Skin of body (tissue), 2 donors: ENCODE results near the gene ACAP3. TPM values are rescaled to one million over a fixed set of nuclear protein-coding genes. Genes with fewer than 3 reads are reported as not detected.
A peak's percentile ranks its signal among the peaks of the same experiment; 100 is the strongest.
"Not testable (repeated sequence)": the region's sequence is repeated elsewhere in the genome, so short reads cannot be mapped to it uniquely, and the experiment has no call there.

Experiments used
- DNase-seq: peaks from one replicate; lab custom pipeline; 2025; lab: John Stamatoyannopoulos, UW
- total RNA-seq: library from RNA; depleted of rRNA; stranded (reverse); fragments of >200 nt; gene quantifications from one replicate; pipeline ENCODE4 v1.2.3, GENCODE V29; 2014

The ACAP3 gene
- total RNA-seq, 1 donor from 2014 or later, result 34.6 TPM

DNA sequence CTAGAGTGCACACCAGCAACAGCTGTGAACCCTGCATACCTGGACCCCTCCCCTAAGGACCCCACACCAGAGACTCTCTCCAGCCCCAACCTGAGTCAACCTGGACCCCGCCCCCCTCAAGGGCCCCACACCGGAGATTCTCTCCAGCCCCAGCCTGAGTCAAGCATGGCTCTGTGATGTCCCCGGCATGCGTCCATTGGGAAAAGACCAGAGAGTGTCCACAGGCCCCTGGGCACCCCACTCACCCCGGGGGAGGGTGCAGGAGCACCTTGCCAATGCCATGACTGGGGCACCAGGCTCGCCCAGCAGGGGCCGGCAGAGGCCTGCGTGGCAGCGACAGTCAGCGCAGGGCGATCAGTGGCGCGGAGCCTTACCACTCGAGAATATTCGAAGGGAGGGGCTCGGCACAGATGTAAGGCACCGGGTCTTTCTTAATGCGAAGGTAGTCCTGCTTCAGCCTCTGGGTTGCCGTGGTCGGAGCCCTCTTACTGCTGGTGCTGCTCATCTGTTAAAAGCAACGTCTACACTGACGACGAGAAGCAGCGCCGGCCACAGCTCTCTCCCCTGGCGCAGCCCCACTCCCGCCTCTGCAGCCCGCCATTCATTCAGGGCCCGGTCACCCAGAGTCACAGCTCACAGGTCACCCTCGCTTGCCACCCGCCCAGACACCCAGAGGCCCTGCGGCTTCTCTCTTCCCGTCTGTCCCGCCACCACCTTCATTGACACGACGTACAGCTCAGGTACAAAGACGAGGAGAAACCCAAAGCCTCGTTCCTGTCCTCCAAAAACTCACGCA lies 40.0 kb downstream of the ACAP3 start:
- no peak for DNase-seq

- DNase-seq, result peak; percentile 9
Measured at GRCh38 chr1:1264868-1265272, 42.9 kb downstream of the ACAP3 start.

- no peak for DNase-seq
Measured at GRCh38 chr1:1264026-1264425, 43.7 kb downstream of the ACAP3 start.

DNA sequence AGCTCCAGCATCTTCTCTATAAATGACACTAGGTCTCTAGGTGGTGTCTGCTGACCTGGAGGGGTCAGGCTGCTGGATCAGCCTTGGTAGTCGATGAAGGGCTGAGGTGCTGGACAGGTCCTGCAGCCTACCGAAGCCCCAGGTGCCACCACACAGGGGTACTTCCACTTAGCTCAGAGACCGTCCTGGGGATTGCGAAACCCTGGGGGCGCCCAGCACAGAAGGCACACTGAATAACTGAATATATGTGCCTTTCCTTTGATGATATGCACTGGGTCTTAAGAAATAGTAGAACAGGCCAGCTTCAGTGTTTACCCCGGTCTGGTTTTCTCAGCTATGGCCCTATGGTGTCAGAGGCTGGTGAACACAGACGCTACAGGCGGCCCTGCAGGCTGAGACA lies 45.0 kb downstream of the ACAP3 start:
- no peak for DNase-seq

- DNase-seq, result no peak
Measured at GRCh38 chr1:1262071-1262470, 45.7 kb downstream of the ACAP3 start.

GRCh38 chr1:1260843-1261560 lies 46.7 kb downstream of the ACAP3 start:
- no peak for DNase-seq

DNA sequence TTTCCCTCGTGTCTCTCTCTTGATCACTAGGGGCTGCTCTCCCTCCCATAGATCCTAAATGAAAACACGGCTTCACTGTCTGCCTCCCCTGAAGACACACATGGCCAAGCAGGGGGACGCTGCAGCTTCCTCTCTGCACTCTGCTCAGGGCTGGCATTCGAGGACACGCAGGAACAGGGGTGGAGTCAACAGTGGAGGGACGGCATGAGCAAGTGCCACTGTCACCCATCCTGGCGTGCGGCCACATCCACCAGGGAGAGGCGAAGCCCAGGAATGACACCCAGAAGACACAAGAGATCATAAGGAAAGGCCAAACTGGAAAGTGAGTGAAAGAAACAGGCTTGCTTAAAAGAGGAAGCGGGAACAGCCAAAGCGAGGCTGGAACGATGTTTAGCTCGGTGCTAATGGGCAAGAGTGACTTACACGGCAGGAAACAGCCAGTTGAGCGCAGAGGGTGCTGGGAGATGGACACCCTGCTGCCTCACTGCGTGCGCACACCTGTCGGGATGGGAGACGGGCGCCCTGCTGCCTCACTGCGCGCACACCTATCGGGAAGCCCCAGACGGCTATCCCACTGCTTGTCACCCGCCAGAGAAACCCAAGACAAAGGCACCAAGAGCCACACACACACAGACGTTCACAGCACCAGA lies 47.7 kb downstream of the ACAP3 start:
- peak; percentile 24 for DNase-seq

DNA sequence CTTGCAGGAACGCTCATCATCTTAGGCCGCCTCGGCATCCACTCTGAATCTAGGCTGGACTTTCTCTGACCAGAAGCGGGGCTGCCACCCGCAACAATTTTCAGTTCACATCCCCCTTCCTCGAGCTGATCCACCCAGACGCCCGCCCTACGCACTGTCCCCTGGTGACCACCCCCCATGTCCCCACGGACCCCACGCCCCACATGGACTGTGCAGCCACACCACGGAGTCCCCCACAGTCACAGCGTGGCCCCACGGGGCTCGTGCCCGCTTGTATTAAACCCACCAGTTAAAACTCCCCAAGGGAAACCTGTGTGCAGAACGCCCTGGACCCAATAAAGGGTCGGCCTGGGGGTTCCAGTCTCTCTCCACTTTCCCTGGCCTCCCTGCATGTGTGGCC lies 48.2 kb downstream of the ACAP3 start:
- no peak for DNase-seq

- DNase-seq, result no peak
Measured at GRCh38 chr1:1259119-1259488, 48.6 kb downstream of the ACAP3 start.

DNA sequence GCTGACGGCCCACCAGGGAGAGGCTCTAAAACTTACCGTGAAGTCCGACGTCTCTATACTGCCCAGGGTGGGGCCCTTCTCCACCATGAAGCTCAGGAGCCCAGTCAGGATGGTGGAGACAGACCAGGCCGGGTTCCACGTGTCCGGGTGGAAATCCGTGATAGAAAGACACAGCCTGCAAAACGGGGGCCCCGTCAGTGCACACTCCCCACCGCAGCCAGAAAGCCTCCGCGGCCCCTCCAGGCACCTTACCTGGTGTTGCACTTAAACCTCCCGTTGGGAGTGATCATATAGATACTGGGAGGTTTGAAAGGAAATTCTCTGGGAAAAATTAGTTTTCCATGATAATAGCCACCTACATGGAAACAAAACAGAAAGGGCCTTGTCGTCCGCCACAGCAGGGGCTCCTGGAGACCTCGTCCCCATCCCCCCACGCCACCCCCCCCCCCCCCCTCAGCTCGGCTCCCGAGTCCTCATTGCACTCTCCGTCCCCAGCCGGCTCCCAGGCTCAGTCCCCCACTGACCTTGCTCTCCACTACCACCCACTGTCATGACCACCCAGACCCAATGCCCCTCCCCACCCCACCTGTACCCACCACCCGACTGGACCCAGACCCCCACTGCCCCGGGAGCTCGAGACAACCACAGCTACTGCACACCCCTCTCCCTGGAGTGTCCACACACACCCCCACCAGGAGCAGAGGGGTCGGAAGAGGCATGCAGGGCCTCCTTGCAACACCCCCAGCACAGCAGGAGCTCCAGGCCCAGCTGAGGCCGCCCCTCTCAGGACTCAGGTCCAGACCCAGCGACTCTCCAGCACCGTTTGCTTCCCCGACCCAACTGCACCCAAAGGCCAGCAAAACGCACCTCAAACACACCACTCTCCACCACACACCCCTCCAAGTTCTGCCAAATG lies 50.5 kb downstream of the ACAP3 start:
- no peak for DNase-seq

GRCh38 chr1:1255611-1256010 lies 52.1 kb downstream of the ACAP3 start:
- no peak for DNase-seq

- no peak for DNase-seq
Measured at GRCh38 chr1:1255078-1255477, 52.7 kb downstream of the ACAP3 start.

DNA sequence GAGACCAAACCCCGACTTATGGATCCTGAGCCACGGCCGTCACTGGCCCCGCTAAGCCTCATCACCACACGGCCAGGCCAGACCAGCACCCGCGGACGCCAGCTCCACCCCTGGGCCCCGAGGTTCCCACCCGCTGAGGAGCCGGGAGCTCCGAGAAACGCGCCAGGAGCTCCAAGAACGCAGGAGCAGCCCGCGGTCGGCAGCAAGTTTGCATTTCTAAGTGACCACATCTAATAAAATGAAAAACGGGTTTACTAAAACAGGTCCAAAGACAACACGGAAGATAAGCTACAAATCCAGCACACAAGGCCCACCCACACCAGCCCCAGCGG lies 53.1 kb downstream of the ACAP3 start:
- no peak for DNase-seq

- DNase-seq, result no peak
Measured at GRCh38 chr1:1253972-1254666, 53.6 kb downstream of the ACAP3 start.

GRCh38 chr1:1253314-1253713 lies 54.4 kb downstream of the ACAP3 start:
- DNase-seq, result no peak

DNA sequence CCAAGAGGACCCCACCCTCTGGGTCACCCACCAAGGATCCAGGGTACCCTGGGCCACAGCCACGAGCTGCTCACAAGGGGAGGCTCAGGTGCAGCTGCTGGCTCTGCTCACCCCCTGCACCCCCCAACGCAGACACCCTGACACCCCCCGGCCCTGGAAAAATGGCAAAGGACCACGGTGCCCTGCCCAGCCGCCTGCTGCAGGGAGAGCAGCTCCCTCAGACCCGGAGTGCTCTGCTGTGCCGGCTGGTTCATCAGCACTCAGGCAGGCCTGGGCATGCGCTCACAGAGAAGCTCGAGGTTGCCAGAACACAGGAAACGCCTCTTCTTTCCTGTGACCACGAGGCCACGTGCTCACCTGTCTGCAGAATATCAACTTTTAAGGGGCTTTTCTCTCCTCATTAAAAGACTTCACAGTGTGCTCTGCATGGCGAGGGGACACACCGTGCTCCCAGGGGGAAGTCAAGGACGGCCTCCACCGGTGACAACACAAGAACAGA lies 56.9 kb downstream of the ACAP3 start:
- no peak for DNase-seq

- not testable (repeated sequence) for DNase-seq
Measured at GRCh38 chr1:1248009-1248913, 59.5 kb downstream of the ACAP3 start.

DNA sequence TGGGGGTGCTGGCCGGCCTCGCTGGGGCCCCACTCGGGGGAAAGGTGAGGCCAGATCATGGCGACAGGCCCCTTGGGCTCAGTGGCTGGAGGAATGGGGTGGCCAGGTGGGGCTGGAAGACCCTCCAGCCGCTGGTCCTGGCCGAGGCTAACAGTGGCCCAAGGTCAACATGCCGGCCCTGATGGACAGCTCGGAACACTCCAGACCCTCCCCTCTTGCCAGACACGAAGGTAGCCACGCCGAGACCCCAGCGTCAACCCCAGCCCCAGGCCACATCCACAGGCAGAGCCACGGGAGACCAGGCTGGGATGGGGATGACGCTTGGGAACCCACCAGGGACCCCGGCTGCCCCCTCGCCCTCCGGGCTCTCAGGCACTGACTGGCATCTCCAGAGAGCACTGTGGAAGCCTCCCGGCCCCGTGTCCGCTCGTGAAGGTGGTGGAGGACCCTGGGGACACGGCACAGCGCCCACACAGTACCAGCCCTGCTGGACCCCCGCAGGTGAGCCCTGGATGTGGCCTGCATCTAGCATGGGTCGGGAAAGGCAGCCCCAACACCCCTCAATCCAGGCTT lies 60.3 kb downstream of the ACAP3 start:
- no peak for DNase-seq
